GM12801 (cell line): ENCODE data around the gene ZNF160.

ENCODE experiments used
- CTCF ChIP-seq: IDR thresholded peaks from one replicate; pipeline ENCODE4 v1.5.1; 2011; ENCODE audit warnings: control low read depth; ENCODE audit not compliant: insufficient read length; ENCODE audit errors: extremely low read depth

Gene ZNF160

GRCh38 chr19:53045536-53045935, 57.7 kb downstream of the ZNF160 start:
- TF ChIP-seq CTCF = no peak

- no peak for TF ChIP-seq CTCF
Observed at GRCh38 chr19:53041366-53041765, 61.9 kb downstream of the ZNF160 start.

DNA sequence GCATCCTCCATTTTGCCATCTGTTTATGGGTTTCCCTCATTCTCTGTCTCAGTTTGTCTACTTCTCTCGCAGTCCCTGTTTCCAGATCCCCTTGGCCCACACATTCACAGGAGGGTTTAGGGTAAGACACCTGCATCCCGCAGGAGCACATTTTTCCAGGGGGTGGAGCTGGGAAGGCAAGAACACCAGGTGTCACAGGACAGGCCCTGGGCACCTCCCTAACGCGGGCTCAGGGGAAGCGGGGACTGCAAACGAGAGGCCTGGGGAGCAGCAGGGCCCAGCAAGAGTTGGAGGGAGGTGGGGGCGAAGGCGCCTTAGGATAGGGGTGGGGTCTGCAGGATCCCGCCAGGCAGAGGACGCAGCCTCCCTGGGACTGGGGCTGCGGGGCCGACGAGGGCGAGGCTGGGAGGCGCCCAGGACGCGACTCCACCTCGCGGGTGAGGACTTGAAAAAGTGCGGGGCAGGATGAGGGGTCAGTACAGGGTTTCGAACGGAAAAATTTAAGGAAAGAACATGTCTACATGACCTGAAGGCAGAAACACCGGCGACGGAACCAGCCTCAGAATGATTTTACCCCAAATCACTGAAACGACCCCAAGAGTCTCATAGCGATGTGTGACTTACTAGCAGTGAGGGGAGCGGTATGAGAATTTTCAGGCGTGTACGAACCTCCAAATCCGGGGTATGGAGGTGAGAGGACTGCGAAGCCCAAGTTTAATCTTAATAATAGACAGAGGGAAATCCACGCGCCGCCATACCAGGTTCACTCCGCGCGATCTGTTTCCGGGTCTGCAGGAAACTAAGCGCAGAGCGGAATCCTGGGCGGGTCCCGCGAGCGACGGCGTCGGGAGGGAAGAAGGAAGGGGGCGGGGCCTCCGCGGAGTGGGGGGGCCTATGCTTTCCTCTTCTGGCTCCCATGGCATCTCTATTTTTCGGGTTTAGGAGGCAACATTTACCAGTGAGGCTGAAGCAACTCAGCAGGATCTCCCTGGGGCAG, 65.8 kb downstream of the ZNF160 start:
- no peak for TF ChIP-seq CTCF

- TF ChIP-seq CTCF = no peak
Observed at GRCh38 chr19:53034948-53035675, 68.1 kb downstream of the ZNF160 start.

DNA sequence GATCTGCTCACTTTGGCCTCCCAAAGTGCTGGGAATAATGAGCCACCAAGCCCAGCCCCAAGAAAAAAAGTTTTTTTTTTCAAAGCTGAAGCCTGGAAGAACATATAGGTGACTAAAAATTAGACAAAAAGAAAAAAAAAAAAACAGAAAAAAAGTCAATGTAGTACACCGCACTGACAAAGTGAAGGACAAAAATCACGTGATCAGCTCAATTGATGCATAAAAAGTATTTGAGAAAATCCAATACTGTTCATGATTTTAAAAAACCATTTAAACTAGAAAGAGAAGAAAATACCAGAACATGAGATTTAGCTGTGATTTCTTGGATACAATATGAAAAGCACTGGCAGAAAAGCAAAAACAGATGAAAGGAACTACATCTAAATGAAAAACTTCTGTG, 69.2 kb downstream of the ZNF160 start:
- no peak for TF ChIP-seq CTCF

DNA sequence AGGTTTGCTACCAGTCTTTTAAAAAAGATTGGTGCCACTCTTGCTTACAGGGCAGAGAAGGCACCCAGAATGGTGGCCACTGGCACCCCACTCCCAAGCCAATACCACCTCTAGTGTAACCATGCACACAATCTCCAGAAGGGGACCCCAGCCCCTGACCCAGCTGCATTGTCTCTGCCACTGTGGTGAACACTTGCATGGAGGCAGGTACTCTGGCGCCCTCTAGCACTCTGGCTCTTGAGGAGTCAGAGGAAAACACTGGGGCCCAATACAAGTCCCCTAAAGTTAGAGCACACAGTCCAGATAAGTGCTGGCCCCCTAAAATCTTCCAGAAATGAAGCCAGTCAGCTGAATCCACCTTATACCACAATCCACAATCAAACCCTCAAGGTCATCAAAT, 83.5 kb downstream of the ZNF160 start:
- no peak for TF ChIP-seq CTCF
